COR-L47 (cell line): ENCODE data around the gene KRTAP12-1.

Source experiments
- DNase-seq: peaks from one replicate; lab custom pipeline; 2025; lab: John Stamatoyannopoulos, UW

Gene KRTAP12-1

DNA sequence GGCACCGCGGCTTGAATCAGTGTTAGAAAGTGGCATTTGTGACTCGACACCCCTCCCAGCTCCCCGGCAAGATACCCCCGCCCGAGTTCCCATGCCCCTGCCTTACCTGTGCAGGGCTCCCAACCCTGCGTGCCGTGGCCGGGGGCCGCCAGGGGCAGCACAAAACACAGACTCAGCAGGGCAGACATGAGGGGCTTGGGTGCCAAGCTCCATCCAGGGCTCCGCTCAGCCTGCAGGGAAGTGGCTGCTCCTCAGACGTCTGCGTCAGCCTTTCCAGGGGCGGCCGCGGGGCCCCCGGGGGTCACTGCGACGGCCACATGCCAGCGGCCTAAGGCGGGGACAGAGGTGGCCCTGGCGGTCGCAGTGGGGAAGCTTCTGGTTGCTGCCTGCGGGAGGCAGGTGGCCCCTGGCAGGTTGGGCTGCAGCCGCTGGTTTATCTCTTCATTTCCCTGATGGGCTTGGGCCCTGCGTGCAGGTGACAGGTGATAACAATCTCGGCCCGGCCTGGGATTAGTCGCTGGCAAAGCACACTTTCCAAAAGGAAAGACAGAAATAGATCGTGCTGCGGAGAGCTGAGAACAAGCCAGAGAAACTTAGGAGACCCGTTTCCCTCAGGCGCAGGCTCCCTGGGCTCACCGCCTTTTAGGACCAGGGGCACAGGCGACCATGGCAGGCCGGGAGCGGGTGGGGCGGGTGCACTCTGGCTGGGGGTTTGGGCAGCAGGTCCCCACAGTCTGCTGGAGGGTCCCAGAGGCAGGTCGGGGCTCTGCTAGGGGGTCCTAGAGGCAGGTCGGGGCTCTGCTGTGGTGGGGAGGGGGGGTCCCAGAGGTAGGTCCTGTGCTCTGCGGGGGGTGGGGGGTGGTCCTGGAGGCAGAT is 29.6 kb upstream of the KRTAP12-1 start, which contains the start of gene TSPEAR:
TSPEAR (minus strand) TSS at position 246 of the 876 bp plus-strand sequence; CDS start at position 188, 58 bp downstream.
- DNase-seq: peak; percentile 84

- DNase-seq: peak; percentile 95
Observed at GRCh38 chr21:44710756-44711326, 28.9 kb upstream of the KRTAP12-1 start.

- DNase-seq: no peak
Observed at GRCh38 chr21:44710294-44710665, 28.3 kb upstream of the KRTAP12-1 start.

DNA sequence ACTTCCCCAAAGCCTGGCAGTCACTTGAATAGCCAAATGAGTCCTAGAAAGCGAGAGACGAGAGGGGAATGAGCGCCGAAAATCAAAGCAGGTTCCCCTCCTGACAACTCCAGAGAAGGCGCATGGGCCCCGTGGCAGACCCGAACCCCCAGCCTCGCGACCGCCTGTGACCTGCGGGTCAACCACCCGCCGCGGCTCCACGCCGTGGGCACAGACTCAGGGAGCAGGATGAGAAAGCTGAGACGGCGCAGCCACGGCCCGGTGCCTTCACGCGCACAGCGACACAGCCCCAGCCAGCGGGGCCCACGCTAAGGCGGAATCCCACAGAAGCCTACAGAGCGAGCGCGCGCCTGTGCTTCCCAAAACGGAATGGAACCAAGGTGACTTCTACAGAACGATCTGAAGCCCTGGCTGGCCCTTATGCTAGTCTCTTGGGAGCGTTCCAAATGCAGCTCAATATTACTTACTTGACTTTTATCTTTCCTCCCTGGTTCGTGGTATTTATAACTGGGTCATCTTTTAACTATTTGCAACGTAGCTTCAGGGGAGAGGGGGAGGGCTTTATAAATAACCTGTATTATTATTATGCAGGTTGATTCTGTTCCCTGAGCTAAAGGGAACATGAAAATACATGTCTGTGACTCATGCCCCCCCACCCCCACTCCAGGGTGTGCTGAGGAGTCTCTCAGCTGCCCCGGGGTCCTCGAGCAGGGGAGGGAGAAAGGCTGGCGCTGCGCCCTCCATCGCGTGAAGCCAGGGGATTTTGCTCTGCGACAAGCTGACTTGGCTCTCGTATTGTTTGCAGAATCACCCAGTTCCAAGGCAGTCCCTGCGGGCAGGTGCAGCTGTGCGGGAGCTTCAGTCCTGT is 27.7 kb upstream of the KRTAP12-1 start:
- DNase-seq: peak; percentile 94

DNA sequence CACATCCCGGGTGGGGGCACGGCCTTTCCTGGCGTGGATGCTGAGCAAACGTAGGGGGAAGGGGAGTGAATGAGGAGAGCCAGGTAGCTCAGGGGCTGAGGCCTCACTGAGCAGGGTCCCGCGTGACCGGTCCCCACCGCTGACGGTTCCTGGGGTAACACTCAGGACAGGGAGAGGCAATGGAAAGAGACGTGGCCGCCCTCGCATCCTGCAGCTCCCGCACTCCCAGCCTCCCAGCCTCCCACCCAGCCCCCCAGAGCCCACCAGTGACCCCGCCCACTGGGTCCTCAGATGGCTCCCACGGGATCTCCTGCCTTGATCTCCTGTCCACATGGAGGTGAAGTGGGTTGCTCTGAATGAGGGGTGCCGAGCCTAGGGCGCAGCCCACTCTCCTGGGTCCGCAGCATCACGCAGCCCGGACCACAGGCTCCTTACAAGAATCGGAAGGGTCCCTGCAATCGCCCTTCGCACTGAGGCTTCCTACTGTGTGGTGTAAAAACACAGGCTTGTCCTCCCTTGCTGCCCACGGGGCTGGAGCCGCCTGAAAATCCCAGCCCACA is 27.0 kb upstream of the KRTAP12-1 start:
- DNase-seq: no peak

DNA sequence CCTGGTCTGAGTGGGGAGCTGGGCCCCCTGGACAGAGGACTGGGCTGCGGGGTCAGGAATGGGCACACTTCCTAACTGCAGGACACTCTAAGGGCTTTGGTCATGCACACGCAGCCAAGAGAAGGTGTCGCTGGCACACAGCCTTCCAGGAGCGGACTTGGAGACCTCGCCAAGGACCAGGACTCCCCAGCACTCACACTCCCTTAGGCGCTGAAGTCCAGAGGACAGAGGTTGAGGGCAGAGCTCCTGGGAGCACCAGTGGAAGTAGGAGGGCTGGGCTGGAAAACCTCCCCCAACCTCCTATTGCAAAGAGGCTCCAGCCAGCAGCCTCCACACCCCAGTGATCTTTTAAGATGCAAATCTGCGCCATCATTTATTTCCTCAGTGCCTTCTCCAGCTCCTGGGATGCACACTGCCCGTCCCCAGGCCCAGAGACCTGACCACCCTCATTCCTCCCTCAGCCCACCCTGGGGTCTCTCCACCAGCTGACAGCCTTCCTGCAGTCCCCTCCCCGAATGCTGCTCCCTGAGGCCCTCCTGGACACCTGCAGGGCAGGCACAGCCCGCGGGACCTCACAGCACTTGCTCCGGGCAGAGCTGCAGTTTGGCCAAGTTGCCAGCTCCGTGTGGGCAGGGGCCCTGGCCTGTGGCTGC is 26.4 kb upstream of the KRTAP12-1 start:
- no peak for DNase-seq

GRCh38 chr21:44706706-44707581 is 25.0 kb upstream of the KRTAP12-1 start:
- no peak for DNase-seq

DNA sequence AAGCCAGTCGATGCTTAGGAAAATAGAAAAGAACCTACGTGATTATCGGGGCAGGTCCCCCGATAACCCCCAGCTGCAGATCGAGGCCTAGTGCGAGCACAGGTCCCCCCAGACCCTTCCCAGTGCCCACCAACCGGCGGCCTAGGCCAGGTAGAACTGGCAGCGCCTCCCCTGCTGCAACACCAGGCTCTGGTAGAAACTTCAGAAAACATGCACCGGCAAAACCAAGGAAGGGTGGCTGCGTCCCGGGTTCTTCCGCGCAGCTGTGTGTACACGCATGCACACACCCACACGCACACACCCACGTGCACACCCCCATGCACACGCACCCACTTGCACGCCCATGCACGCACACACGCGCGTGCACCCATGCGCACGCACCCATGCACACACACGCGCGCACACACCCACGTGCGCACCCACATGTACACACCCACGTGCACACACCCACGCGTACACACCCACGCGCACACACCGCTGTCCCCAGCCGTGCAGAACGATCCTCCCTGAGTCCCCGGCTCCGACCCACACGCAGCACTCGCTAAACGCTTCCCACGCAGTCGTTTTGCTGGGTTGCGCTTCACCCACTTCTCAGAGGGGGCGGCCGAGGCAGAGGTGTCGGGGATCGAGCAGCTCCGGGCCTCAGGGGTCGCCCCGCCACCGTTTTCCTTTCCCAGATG is 24.2 kb upstream of the KRTAP12-1 start:
- no peak for DNase-seq

DNA sequence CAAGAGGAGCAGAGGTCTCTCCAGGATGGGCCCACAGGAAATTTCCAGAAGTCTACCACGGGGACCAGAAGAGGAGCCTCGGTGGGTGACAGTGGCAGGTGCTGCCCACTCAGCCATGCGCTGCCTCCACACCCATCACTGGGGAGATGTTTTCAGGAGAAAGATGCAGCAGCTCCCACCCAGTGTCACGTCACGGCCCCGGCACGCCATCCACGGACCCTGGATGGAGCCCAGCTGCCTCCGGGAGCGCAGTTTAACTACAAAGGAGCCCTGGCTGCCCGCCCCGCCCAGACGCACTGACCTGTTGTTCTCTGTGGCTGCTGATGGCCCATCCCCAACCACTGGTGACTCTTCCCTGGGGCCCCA is 22.7 kb upstream of the KRTAP12-1 start:
- DNase-seq: no peak

DNA sequence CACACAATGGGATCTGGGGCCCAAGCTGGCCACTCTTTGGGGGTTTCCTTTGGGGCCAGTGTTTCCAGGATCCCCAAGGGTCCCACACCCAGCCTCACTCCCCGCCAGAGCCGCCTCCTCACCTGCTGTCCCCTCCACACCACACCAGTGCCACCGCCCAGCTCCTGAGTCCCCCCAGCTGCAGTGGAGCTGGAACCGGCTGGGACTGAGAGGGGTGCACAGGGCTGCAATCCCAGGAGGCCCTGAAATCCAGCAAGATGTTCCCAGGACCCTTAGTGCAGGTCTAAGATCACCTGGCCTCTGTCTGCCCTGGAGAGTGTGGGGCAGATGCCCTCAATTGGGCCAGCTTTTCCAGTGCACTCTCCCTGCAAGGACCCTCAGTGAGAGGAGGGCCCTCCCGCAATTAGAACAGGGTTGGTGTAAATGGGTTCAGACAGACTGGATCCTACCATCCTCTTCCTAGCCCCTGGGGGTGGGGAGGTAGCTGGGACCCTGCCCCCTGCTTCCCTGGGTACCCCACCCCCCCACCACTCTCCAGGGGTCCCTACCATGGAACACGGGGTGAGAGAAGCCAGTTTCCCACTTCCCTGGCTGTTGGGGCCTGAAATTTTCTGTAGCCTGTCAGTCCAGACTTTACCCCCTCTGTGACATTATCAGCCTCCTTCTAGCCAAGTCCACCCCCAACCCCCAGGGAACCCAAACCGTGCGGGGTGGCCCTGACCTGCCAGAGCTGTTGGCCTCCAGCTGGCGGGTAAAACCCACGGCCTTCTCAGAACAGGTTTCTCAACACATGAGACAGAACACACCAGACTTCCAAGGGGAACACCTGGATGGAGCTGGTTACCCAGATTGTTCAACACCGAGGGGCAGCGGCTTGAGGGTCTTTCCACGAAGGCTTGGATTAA is 22.0 kb upstream of the KRTAP12-1 start:
- no peak for DNase-seq

- peak; percentile 94 for DNase-seq
Observed at GRCh38 chr21:44702973-44703730, 21.2 kb upstream of the KRTAP12-1 start.

GRCh38 chr21:44702111-44702972 is 20.4 kb upstream of the KRTAP12-1 start:
- peak; percentile 84 for DNase-seq

DNA sequence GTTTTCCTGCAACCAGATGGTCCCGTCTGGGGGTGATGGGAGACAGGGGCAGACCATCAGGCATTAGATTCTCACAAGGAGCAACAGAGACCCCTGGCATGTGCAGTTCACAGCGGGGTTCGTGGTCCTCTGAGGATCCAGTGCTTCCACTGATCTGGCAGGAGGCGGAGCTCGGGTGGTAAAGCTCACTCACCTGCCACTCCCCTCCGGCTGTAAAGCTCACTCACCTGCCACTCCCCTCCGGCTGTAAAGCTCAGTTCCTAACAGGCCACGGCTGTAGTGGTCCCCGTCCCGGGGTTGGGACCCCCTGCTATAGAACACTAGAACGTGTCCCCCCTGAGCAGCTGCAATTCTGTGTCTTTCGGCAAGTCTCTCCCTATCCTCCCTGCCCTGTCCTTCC is 19.6 kb upstream of the KRTAP12-1 start:
- DNase-seq: peak; percentile 60

GRCh38 chr21:44701023-44701400 is 19.0 kb upstream of the KRTAP12-1 start:
- no peak for DNase-seq

- no peak for DNase-seq
Observed at GRCh38 chr21:44700101-44701022, 18.4 kb upstream of the KRTAP12-1 start.

DNA sequence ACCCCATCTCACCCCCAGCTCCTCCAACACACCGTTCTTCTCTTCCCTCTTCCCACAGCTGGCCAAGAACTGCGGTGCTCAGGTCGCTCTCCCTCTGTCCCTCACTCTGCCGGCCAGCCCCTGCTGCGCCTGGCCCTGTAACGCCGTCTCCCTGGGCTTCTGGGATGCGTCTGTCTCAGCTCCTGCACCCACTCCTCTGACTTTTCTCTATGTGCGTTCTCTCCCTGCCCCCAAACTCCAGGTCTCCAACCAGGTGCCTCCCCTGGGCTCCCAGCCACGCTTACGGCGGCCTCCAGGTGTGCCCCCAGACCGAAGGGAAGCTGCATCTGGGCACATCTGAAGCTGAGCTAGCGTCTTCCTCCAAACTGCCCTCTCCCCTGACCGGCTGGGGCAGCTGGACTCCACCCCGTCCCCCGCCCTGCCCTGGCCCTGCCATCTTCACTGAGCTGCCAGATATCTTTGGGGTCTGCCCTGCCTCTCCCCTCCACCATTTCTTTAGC is 17.6 kb upstream of the KRTAP12-1 start:
- DNase-seq: no peak
